Measurements from ENCODE around the gene SYT2.

DNA sequence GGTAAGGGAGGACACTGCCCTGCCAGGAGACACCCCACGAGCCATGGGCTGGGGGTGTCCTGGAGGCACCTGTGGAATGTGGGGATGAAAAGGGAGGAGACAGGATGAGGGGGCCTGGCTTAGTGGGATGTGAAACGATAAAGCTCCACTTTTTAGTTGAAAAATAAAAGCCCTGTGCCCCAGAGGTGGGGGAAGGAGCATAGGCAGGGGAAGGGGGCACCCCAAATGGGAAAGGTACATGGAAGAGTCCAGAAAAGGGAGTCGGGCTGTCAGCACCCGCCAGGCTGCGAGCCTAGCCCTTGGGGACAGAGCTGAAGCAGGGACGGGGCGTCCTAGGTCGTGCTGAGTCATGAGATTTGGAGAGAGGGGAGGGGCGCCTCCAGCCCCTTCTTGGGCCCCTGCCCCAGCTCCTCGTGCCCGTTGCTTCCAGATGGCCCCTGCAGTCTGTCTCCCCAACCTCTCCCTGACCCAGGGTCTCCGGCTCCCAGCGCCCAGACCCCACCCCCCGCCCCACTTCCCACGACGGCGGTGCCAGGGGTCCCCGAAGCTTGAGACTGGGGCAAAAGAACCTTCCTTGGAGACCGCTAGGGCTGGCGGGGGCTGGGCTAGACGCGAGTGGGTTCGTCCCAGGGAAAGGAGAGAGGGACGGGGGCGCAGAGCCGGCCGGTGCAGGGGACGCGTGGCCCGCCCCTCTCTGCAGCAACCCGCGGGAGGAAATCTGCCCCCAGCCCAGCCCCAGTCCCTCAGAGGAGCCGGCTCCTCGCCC is 795 bp downstream of the SYT2 start:
- TF ChIP-seq POLR2A (IDR thresholded peaks at IDR 0.05) (no peak), POLR2AphosphoS5 (IDR thresholded peaks at IDR 0.05) (no peak), EP300 (IDR thresholded peaks at IDR 0.05) (no peak)
- TF ChIP-seq, protein P1, sequence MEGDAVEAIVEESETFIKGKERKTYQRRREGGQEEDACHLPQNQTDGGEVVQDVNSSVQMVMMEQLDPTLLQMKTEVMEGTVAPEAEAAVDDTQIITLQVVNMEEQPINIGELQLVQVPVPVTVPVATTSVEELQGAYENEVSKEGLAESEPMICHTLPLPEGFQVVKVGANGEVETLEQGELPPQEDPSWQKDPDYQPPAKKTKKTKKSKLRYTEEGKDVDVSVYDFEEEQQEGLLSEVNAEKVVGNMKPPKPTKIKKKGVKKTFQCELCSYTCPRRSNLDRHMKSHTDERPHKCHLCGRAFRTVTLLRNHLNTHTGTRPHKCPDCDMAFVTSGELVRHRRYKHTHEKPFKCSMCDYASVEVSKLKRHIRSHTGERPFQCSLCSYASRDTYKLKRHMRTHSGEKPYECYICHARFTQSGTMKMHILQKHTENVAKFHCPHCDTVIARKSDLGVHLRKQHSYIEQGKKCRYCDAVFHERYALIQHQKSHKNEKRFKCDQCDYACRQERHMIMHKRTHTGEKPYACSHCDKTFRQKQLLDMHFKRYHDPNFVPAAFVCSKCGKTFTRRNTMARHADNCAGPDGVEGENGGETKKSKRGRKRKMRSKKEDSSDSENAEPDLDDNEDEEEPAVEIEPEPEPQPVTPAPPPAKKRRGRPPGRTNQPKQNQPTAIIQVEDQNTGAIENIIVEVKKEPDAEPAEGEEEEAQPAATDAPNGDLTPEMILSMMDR (IDR thresholded peaks at IDR 0.05) = no peak

Measured in gastroesophageal sphincter (tissue), 3 donors.